CD4-positive, alpha-beta T cell (primary cell): ENCODE results near the gene SHKBP1. TPM values are rescaled to one million over a fixed set of nuclear protein-coding genes. Genes with fewer than 3 reads are reported as not detected.

ENCODE experiments used
- ATAC-seq: fragments of 200-7000 bp; cut with Tn5 transposase; one replicate; pipeline ENCODE4 v1.10.0; 2022; ENCODE audit warnings: mild to moderate bottlenecking; ENCODE audit not compliant: poor library complexity
- CTCF ChIA-PET: fragments of 350-600 bp; sonication (Branson Sonifier 250); formaldehyde crosslinking; loops from one replicate; lab custom pipeline; 2021; ENCODE audit warnings: antibody characterized with exemption, inconsistent platforms; lab: Charles Lee
- POLR2A ChIA-PET: fragments of 350-600 bp; sonication (Branson Sonifier 250); formaldehyde crosslinking; loops from one replicate; lab custom pipeline; 2021; ENCODE audit warnings: antibody characterized with exemption, inconsistent platforms; lab: Charles Lee
- DNase-seq, 14 experiments: peaks; one replicate each; pipeline ENCODE4 v3.0.0-alpha.2; 2013 to 2020; ENCODE audit warnings: mixed read lengths in 2 of 14
- H3K27ac ChIP-seq, 2 donors: one replicate each; pipeline versions ENCODE4 v1.5.1 to v1.7.0; 2013; ENCODE audit warnings: low read length in 2 of 2, low read depth in 1 of 2, mild to moderate bottlenecking in 1 of 2
- H3K27me3 ChIP-seq, 2 experiments: 1 replicate in 1 of 2; 2 replicates in 1 of 2; pipeline versions ENCODE4 v1.6.1 to v1.7.0; 2013; ENCODE audit warnings: low read length in 2 of 2, control low read depth in 1 of 2, mild to moderate bottlenecking in 1 of 2, moderate library complexity in 1 of 2; ENCODE audit not compliant: insufficient read depth in 2 of 2, control insufficient read depth in 1 of 2
- H3K36me3 ChIP-seq: one replicate; pipeline ENCODE4 v1.6.1; 2013; ENCODE audit warnings: low read length, control low read depth; ENCODE audit not compliant: insufficient read depth
- H3K4me1 ChIP-seq: one replicate; pipeline ENCODE4 v1.6.1; 2013; ENCODE audit warnings: low read length, control low read depth; ENCODE audit not compliant: insufficient read depth
- H3K4me3 ChIP-seq: one replicate; pipeline ENCODE4 v1.5.1; 2013; ENCODE audit warnings: mild to moderate bottlenecking, low read length, moderate library complexity
- H3K9me3 ChIP-seq, 2 experiments: 1 replicate in 1 of 2; 2 replicates in 1 of 2; pipeline versions ENCODE4 v1.6.1 to v1.7.0; 2013; ENCODE audit warnings: low read length in 2 of 2, mild to moderate bottlenecking in 2 of 2, control low read depth in 1 of 2, moderate library complexity in 1 of 2; ENCODE audit not compliant: control insufficient read depth in 1 of 2, insufficient read depth in 1 of 2
- H3K27ac Mint-ChIP-seq: one replicate; pipeline ENCODE4 v1.8.0; 2020; ENCODE audit warnings: mixed read lengths
- H3K27me3 Mint-ChIP-seq: one replicate; pipeline ENCODE4 v1.8.0; 2021; ENCODE audit warnings: mixed read lengths
- H3K36me3 Mint-ChIP-seq: one replicate; pipeline ENCODE4 v1.8.0; 2021; ENCODE audit warnings: low read depth, mixed read lengths
- H3K4me1 Mint-ChIP-seq: one replicate; pipeline ENCODE4 v1.8.0; 2021; ENCODE audit warnings: low read depth, mixed read lengths
- H3K4me3 Mint-ChIP-seq: one replicate; pipeline ENCODE4 v1.8.0; 2020; ENCODE audit warnings: mild to moderate bottlenecking, mixed read lengths
- H3K9me3 Mint-ChIP-seq: one replicate; pipeline ENCODE4 v1.8.0; 2020; ENCODE audit warnings: mixed read lengths
- CTCF ChIP-seq: fragments of 200-600 bp; IDR thresholded peaks from one replicate; pipeline ENCODE4 v1.8.0; 2022; ENCODE audit warnings: antibody characterized with exemption, mild to moderate bottlenecking
- intact Hi-C, 2 experiments: fragments of 100-400 bp; cut with DNase I in 1 of 2; cut with micrococcal nuclease in 1 of 2; formaldehyde crosslinking; loops; one replicate each; pipeline versions ENCODE4 v1.15.1 to v1.9.0; 2023 to 2025; cut with DNase I, micrococcal nuclease
- total RNA-seq, 174 experiments: library from RNA in 2 of 174; stranded (reverse) in 2 of 174; gene quantifications; one replicate each; pipeline ENCODE4 v1.2.3 and lab custom pipeline; 2021 to 2026

Gene SHKBP1
- total RNA-seq, 2 experiments from 2014 or later: 82.5 to 92.9 TPM

- ATAC-seq (no peak), DNase-seq (no peak)
- Mint-ChIP-seq H3K9me3 (no peaks in the 10 kb centered on the region), H3K4me3 (no peak overlapping the region), H3K4me1 (peaks cover 6% of the 10 kb centered on the region), H3K36me3 (no peaks in the 10 kb centered on the region), H3K27ac (no peak overlapping the region), H3K27me3 (peaks cover 64% of the 10 kb centered on the region)
- peaks cover 20 to 45% of the 10 kb centered on the region in 2 experiments for H3K27me3 ChIP-seq
- H3K27ac ChIP-seq: no peak overlapping the region
- H3K4me1 ChIP-seq: peaks cover 2% of the 10 kb centered on the region
- ChIA-PET POLR2A (no interaction called here), CTCF (no interaction called here)
- H3K4me3 ChIP-seq: no peak overlapping the region
- no peaks in the 10 kb centered on the region for H3K36me3 ChIP-seq
- intact Hi-C loops: no loop called here
- no peak for TF ChIP-seq CTCF
- peaks cover 0 to 9% of the 10 kb centered on the region in 2 experiments for H3K9me3 ChIP-seq
Observed at GRCh38 chr19:40553885-40554857, 22.5 kb upstream of the SHKBP1 start.

- CTCF ChIA-PET: no interaction called here
- no peaks in the 10 kb centered on the region for H3K36me3 Mint-ChIP-seq
- peaks cover 24 to 43% of the 10 kb centered on the region in 2 experiments for H3K27me3 ChIP-seq
- H3K27me3 Mint-ChIP-seq: peaks cover 55% of the 10 kb centered on the region
- H3K27ac Mint-ChIP-seq: no peak overlapping the region
- H3K9me3 ChIP-seq: peaks cover 0 to 9% of the 10 kb centered on the region in 2 experiments
- DNase-seq: no peak
- H3K9me3 Mint-ChIP-seq: no peaks in the 10 kb centered on the region
- POLR2A ChIA-PET: no interaction called here
- intact Hi-C loops: no loop called here
- no peak overlapping the region for H3K27ac ChIP-seq
- no peaks in the 10 kb centered on the region for H3K4me1 Mint-ChIP-seq
- H3K4me3 Mint-ChIP-seq: no peak overlapping the region
- no peak for ATAC-seq
- H3K36me3 ChIP-seq: no peaks in the 10 kb centered on the region
- TF ChIP-seq CTCF: no peak
- no peaks in the 10 kb centered on the region for H3K4me1 ChIP-seq
- H3K4me3 ChIP-seq: no peak overlapping the region
Observed at GRCh38 chr19:40555978-40556689, 20.5 kb upstream of the SHKBP1 start.

- Mint-ChIP-seq H3K4me3 (no peak overlapping the region), H3K4me1 (no peaks in the 10 kb centered on the region), H3K36me3 (no peaks in the 10 kb centered on the region), H3K9me3 (no peaks in the 10 kb centered on the region), H3K27ac (no peak overlapping the region), H3K27me3 (peaks cover 55% of the 10 kb centered on the region)
- H3K4me3 ChIP-seq: no peak overlapping the region
- H3K9me3 ChIP-seq: peaks cover 0 to 9% of the 10 kb centered on the region in 2 experiments
- ChIA-PET POLR2A (no interaction called here), CTCF (no interaction called here)
- H3K4me1 ChIP-seq: no peaks in the 10 kb centered on the region
- no peak overlapping the region for H3K27ac ChIP-seq
- no peak for ATAC-seq
- peaks cover 27 to 45% of the 10 kb centered on the region in 2 experiments for H3K27me3 ChIP-seq
- intact Hi-C loops: no loop called here
- TF ChIP-seq CTCF: no peak
- H3K36me3 ChIP-seq: no peaks in the 10 kb centered on the region
- DNase-seq: no peak
Observed at GRCh38 chr19:40556953-40557530, 19.6 kb upstream of the SHKBP1 start.
